ENCODE data around the gene ZNF322. TPM values are rescaled to one million over a fixed set of nuclear protein-coding genes. Genes with fewer than 3 reads are reported as not detected.

The ZNF322 gene
- total RNA-seq, 1 experiment from 2014 or later = 25.1 TPM

GRCh38 chr6:26599591-26599990 lies 60.0 kb downstream of the ZNF322 start:
- BruUV-seq (replicated peaks) = no TSS peak
- no peak overlapping the region for H3K27ac Mint-ChIP-seq (ENCODE audit: unreplicated experiment)
- intact Hi-C loops (cut with micrococcal nuclease; ENCODE audit: unreplicated experiment) = loop anchor here (10.0 kb wide), 1 partner anchor 425 kb away; no protein-coding TSS in a partner anchor
- no peak overlapping the region for H3K4me3 Mint-ChIP-seq (ENCODE audit: low read depth, unreplicated experiment)
- no peaks in the 10 kb centered on the region for H3K9me3 Mint-ChIP-seq (ENCODE audit: low read depth, unreplicated experiment)
- no peak for DNase-seq
- H3K4me1 Mint-ChIP-seq (ENCODE audit: low read depth, unreplicated experiment) = peaks cover 9% of the 10 kb centered on the region
- CTCF ChIA-PET = no interaction called here
- H3K27me3 Mint-ChIP-seq (ENCODE audit: unreplicated experiment) = no peaks in the 10 kb centered on the region
- H3K36me3 Mint-ChIP-seq (ENCODE audit: insufficient read depth, unreplicated experiment) = no peaks in the 10 kb centered on the region
- TF ChIP-seq CTCF (IDR thresholded peaks at IDR 0.05; ENCODE audit: unreplicated experiment) = no peak

GRCh38 chr6:26599134-26599533 lies 60.4 kb downstream of the ZNF322 start:
- H3K4me1 Mint-ChIP-seq (ENCODE audit: low read depth, unreplicated experiment) = peaks cover 9% of the 10 kb centered on the region
- no peak for DNase-seq
- no TSS peak for BruUV-seq (replicated peaks)
- no peaks in the 10 kb centered on the region for H3K27me3 Mint-ChIP-seq (ENCODE audit: unreplicated experiment)
- no peaks in the 10 kb centered on the region for H3K9me3 Mint-ChIP-seq (ENCODE audit: low read depth, unreplicated experiment)
- TF ChIP-seq CTCF (IDR thresholded peaks at IDR 0.05; ENCODE audit: unreplicated experiment) = no peak
- no peak overlapping the region for H3K4me3 Mint-ChIP-seq (ENCODE audit: low read depth, unreplicated experiment)
- H3K27ac Mint-ChIP-seq (ENCODE audit: unreplicated experiment) = no peak overlapping the region
- intact Hi-C loops (cut with micrococcal nuclease; ENCODE audit: unreplicated experiment) = loop anchor here (10.0 kb wide), 1 partner anchor 424 kb away; no protein-coding TSS in a partner anchor
- H3K36me3 Mint-ChIP-seq (ENCODE audit: insufficient read depth, unreplicated experiment) = no peaks in the 10 kb centered on the region
- CTCF ChIA-PET = no interaction called here

GRCh38 chr6:26598267-26598666 lies 61.3 kb downstream of the ZNF322 start:
- no peak overlapping the region for H3K4me3 Mint-ChIP-seq (ENCODE audit: low read depth, unreplicated experiment)
- no peaks in the 10 kb centered on the region for H3K9me3 Mint-ChIP-seq (ENCODE audit: low read depth, unreplicated experiment)
- no peak for TF ChIP-seq CTCF (IDR thresholded peaks at IDR 0.05; ENCODE audit: unreplicated experiment)
- CTCF ChIA-PET = no interaction called here
- H3K36me3 Mint-ChIP-seq (ENCODE audit: insufficient read depth, unreplicated experiment) = no peaks in the 10 kb centered on the region
- no peaks in the 10 kb centered on the region for H3K27me3 Mint-ChIP-seq (ENCODE audit: unreplicated experiment)
- no peak for DNase-seq
- H3K4me1 Mint-ChIP-seq (ENCODE audit: low read depth, unreplicated experiment) = peaks cover 9% of the 10 kb centered on the region
- no TSS peak for BruUV-seq (replicated peaks)
- intact Hi-C loops (cut with micrococcal nuclease; ENCODE audit: unreplicated experiment) = loop anchor here (10.0 kb wide), 1 partner anchor 423 kb away; no protein-coding TSS in a partner anchor
- H3K27ac Mint-ChIP-seq (ENCODE audit: unreplicated experiment) = peak overlapping the region; percentile 44

- no peaks in the 10 kb centered on the region for H3K36me3 Mint-ChIP-seq (ENCODE audit: insufficient read depth, unreplicated experiment)
- no peak for DNase-seq
- no peaks in the 10 kb centered on the region for H3K27me3 Mint-ChIP-seq (ENCODE audit: unreplicated experiment)
- CTCF ChIA-PET = no interaction called here
- no peak overlapping the region for H3K4me3 Mint-ChIP-seq (ENCODE audit: low read depth, unreplicated experiment)
- H3K9me3 Mint-ChIP-seq (ENCODE audit: low read depth, unreplicated experiment) = no peaks in the 10 kb centered on the region
- intact Hi-C loops (cut with micrococcal nuclease; ENCODE audit: unreplicated experiment) = loop anchor here (10.0 kb wide), 1 partner anchor 423 kb away; no protein-coding TSS in a partner anchor
- peaks cover 9% of the 10 kb centered on the region for H3K4me1 Mint-ChIP-seq (ENCODE audit: low read depth, unreplicated experiment)
- no peak for TF ChIP-seq CTCF (IDR thresholded peaks at IDR 0.05; ENCODE audit: unreplicated experiment)
- peak overlapping the region; percentile 44 for H3K27ac Mint-ChIP-seq (ENCODE audit: unreplicated experiment)
- no TSS peak for BruUV-seq (replicated peaks)
Observed at GRCh38 chr6:26597821-26598220, 61.7 kb downstream of the ZNF322 start.

All from Calu3 (cell line).